Coronary artery (tissue), 2 donors: Measurements from ENCODE around the gene HMGB3.
A peak's percentile ranks its signal among the peaks of the same experiment; 100 is the strongest.
"Not testable (repeated sequence)": the region's sequence is repeated elsewhere in the genome, so short reads cannot be mapped to it uniquely, and the experiment has no call there.

Experiments
- DNase-seq: peaks from one replicate; pipeline ENCODE4 v3.0.0-alpha.2; 2017; ENCODE audit warnings: low spot score
- H3K27ac ChIP-seq, 2 donors: fragments of 200-600 bp; sonication (generic); one replicate each; pipeline ENCODE4 v1.5.1; 2016 to 2019
- H3K4me3 ChIP-seq: fragments of 200-600 bp; sonication (generic); 2 replicates; pipeline ENCODE4 v1.5.1; 2016; ENCODE audit warnings: mild to moderate bottlenecking, moderate library complexity
- CTCF ChIP-seq: fragments of 200-600 bp; sonication (generic); IDR thresholded peaks from one replicate; pipeline ENCODE4 v1.5.1; 2019; ENCODE audit warnings: antibody characterized with exemption

HMGB3 gene

GRCh38 chrX:150984169-150984824 is 1.2 kb downstream of the HMGB3 start:
- TF ChIP-seq CTCF, result no peak
- no peak for DNase-seq
- Histone ChIP-seq H3K4me3 (peak overlapping the region; percentile 72), H3K27ac (no peak overlapping the region)

GRCh38 chrX:150987687-150988086 is 4.6 kb downstream of the HMGB3 start:
- DNase-seq, H3K4me3 ChIP-seq, H3K27ac ChIP-seq: not testable (repeated sequence)

- no peak overlapping the region for H3K27ac ChIP-seq
- no peak for DNase-seq
- no peak for TF ChIP-seq CTCF
- no peak overlapping the region for H3K4me3 ChIP-seq
These were observed 6.3 kb downstream of the HMGB3 start for GRCh38 chrX:150989420-150989819.

DNA sequence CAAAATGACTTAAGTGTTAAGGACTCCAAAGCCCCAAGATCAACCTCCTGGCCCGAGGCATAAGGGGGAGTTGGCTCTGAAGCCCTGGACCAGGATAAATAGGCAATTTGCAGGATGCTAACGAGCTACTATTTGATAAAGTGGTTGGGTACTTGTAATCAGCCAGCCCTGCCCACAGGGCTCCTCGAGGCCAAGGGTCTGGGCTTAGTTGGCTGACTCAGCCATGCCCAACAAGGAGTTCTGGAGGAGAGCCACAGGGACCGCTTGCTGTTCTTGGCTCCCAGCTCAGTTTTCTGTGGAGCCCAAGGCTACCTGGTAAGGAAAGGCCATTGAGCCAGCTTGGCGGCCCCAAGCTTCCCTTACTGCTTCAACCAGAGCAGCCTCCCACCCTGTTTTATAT is 7.8 kb downstream of the HMGB3 start:
- no peak for TF ChIP-seq CTCF
- DNase-seq, result no peak
- no peak overlapping the region for H3K27ac ChIP-seq
- H3K4me3 ChIP-seq, result no peak overlapping the region

GRCh38 chrX:151000861-151001331 is 17.8 kb downstream of the HMGB3 start:
- Histone ChIP-seq H3K27ac (no peak overlapping the region), H3K4me3 (no peak overlapping the region)
- DNase-seq, result no peak
- no peak for TF ChIP-seq CTCF

DNA sequence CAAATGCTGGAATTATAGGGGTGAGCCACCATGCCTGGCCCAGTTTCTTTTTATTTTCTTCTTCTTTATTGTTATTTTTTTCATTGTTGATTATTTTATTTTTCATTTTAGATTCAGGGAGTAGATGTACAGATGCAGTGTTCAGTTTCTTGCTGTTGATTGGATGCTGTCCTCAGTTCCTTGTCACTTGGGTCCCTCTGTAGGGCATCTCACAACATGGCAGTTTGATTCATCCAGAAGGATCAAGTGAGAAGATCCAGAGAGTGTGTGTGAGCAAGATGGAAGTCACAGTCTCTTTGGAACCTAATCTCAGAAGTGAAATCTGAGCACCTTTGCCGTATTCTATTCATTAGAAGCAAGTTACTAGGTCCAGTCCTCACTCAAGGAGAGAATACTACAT is 20.9 kb downstream of the HMGB3 start:
- no peak overlapping the region for H3K4me3 ChIP-seq
- no peak for TF ChIP-seq CTCF
- H3K27ac ChIP-seq, result no peak overlapping the region
- no peak for DNase-seq

DNA sequence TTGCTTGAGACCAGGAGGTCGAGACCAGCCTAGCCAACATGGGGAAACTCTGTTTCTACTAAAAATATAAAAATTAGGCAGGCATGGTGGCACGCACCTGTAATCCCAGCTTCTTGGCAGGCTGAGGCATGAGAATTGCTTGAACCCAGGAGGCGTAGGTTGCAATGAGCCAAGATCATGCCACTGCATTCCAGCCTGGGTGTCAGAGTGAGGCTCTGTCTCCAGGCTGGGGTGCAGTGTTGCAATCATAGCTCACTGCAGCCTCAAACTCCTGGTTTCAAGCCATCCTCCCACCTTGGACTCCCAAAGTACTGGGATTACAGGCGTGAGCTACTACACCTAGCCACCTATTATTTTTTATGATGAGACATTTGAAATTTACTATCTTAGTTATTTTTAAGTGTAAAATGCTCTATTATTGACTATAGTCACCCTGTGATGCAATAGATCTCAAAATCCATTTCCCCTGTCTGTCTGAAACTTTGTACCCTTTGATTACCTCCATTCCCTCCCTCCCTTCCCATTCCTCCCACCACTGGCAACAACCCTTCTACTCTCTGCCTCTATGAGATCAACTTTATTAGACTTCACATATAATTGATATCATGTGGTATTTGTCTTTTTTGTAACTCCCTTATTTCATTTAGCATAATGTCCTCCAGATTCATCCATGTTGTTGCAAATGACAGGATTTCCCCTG is 23.4 kb downstream of the HMGB3 start:
- TF ChIP-seq CTCF, result no peak
- H3K4me3 ChIP-seq, result no peak overlapping the region
- DNase-seq, result no peak

More for the DNA sequence above, 23.4 kb downstream of the HMGB3 start:
- H3K27ac ChIP-seq, result no peak overlapping the region
